ENCODE data around the gene TUBA8. TPM values are rescaled to one million over a fixed set of nuclear protein-coding genes. Genes with fewer than 3 reads are reported as not detected.

Gene TUBA8
- total RNA-seq, 1 experiment from 2014 or later, result 2.6 TPM

DNA sequence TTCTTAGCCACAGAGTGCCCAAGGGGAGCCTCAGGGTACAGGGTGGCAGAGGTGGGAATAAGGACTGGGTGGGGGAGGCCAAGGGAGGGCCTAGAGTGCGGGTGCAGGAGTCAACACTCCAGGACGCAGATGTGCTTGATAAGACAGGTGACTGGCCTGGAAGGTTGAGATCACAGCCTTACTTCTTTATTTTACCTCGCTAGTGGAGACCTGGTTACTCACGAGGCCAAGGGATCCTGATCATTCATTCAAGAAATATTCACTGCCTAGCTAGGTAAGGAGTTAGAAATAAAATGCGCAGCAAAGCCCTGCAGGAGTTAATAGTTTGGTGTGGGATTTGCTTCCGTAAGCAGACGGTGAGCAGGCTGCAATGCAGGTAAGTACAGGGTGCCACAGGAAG, 46.0 kb upstream of the TUBA8 start:
- Mint-ChIP-seq H3K4me3 (ENCODE audit: low read depth, unreplicated experiment) (no peak overlapping the region), H3K27me3 (ENCODE audit: unreplicated experiment) (no peaks in the 10 kb centered on the region), H3K36me3 (ENCODE audit: insufficient read depth, unreplicated experiment) (no peaks in the 10 kb centered on the region), H3K27ac (ENCODE audit: unreplicated experiment) (no peak overlapping the region), H3K4me1 (ENCODE audit: low read depth, unreplicated experiment) (peaks cover 52% of the 10 kb centered on the region), H3K9me3 (ENCODE audit: low read depth, unreplicated experiment) (no peaks in the 10 kb centered on the region)
- BruUV-seq (replicated peaks), result no TSS peak
- intact Hi-C loops (cut with micrococcal nuclease; ENCODE audit: unreplicated experiment), result loop anchor here (5.0 kb wide), 1 partner anchor 62 kb away; no protein-coding TSS in a partner anchor
- CTCF ChIA-PET, result interaction anchor here (1.6 kb wide), 1 partner anchor 11 kb away, joined by 7 read pairs; no protein-coding TSS in a partner anchor
- no peak for DNase-seq
- TF ChIP-seq, protein P1, sequence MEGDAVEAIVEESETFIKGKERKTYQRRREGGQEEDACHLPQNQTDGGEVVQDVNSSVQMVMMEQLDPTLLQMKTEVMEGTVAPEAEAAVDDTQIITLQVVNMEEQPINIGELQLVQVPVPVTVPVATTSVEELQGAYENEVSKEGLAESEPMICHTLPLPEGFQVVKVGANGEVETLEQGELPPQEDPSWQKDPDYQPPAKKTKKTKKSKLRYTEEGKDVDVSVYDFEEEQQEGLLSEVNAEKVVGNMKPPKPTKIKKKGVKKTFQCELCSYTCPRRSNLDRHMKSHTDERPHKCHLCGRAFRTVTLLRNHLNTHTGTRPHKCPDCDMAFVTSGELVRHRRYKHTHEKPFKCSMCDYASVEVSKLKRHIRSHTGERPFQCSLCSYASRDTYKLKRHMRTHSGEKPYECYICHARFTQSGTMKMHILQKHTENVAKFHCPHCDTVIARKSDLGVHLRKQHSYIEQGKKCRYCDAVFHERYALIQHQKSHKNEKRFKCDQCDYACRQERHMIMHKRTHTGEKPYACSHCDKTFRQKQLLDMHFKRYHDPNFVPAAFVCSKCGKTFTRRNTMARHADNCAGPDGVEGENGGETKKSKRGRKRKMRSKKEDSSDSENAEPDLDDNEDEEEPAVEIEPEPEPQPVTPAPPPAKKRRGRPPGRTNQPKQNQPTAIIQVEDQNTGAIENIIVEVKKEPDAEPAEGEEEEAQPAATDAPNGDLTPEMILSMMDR (IDR thresholded peaks at IDR 0.05; ENCODE audit: unreplicated experiment), result no peak

DNA sequence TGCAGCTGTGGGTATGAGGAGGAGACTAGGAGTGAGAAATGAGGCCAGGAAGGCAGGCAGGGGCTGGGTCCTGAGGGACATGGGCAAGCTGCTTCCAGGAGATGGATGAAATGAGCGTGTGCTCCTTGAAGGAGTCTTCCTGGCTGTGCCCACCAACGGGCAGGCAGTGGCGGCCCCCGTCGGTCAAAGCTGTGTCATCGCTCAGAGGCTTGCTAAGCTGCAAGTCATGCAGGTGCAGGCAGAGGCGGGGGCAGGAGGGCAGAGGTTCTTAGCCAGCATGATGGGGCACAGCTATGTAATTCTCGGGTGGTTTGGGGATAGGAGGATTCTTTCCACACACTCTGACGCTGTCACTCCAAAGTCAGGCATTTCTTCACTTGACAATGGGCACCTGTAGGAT, 45.4 kb upstream of the TUBA8 start:
- CTCF ChIA-PET, result interaction anchor here (1.1 to 1.6 kb wide), 2 partner anchors 11 to 34 kb away, joined by 5 to 7 read pairs; no protein-coding TSS in a partner anchor
- no peaks in the 10 kb centered on the region for H3K36me3 Mint-ChIP-seq (ENCODE audit: insufficient read depth, unreplicated experiment)
- H3K4me3 Mint-ChIP-seq (ENCODE audit: low read depth, unreplicated experiment), result no peak overlapping the region
- H3K4me1 Mint-ChIP-seq (ENCODE audit: low read depth, unreplicated experiment), result peaks cover 51% of the 10 kb centered on the region
- intact Hi-C loops (cut with micrococcal nuclease; ENCODE audit: unreplicated experiment), result no loop called here
- no peaks in the 10 kb centered on the region for H3K27me3 Mint-ChIP-seq (ENCODE audit: unreplicated experiment)
- peak; percentile 33 for DNase-seq
- no peak overlapping the region for H3K27ac Mint-ChIP-seq (ENCODE audit: unreplicated experiment)
- no TSS peak for BruUV-seq (replicated peaks)
- TF ChIP-seq, protein P1 (IDR thresholded peaks at IDR 0.05; ENCODE audit: unreplicated experiment), result no peak
- no peaks in the 10 kb centered on the region for H3K9me3 Mint-ChIP-seq (ENCODE audit: low read depth, unreplicated experiment)

DNA sequence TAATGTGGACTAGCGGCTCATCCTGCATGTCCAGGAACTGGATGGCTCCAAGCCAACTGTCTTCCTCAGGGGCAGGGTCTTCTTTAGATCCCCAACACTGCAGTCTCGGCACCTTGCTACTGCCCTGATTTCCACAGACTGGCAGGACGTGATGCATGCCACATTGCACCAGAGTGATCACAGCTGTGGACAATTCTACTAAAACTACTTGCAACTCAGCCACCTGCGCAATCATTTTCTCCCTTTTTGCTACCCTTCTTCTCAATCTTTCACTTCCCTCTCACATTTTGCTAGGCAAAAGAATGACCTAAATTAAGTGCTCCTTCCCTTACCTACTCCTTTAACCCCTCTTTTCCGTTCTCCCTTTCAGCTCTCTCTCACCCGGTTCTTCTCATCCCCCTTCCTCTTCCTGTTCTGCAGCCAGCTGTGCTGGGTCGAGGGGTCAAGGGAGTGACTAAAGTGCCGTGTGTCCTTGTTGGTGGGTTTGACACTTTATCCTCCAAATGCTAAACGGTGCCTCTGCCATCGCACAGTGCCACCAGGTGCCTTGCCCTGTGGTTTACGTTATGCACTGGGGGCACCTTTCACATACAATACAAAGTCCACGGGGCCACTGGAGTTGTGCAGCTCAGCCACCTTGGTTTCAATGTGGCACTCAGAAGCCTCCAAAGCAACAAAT, 44.3 kb upstream of the TUBA8 start:
- TF ChIP-seq, protein P1 (IDR thresholded peaks at IDR 0.05; ENCODE audit: unreplicated experiment), result no peak
- CTCF ChIA-PET, result interaction anchor here (1.1 kb wide), 1 partner anchor 35 kb away, joined by 5 read pairs; no protein-coding TSS in a partner anchor

DNA sequence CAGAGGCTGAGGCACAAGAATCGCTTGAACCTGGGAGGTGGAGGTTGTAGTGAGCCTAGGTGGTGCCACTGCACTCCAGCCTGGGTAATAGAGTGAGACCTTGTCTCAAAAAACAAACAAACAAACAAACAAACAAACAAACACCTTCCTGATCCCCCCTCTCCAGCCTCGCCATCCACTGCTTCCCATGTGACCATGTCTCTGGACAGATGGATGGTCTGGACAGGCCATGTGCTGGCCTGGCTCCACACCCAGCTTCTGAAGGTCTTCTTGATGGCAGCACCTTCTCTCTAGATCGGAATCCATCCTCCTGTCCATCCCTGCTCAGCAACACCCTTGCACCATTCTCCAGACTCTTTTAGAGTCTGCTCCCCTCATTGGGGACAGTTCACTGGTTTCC, 43.5 kb upstream of the TUBA8 start:
- TF ChIP-seq, protein P1 (IDR thresholded peaks at IDR 0.05; ENCODE audit: unreplicated experiment), result no peak
- Mint-ChIP-seq H3K27me3 (ENCODE audit: unreplicated experiment) (no peaks in the 10 kb centered on the region), H3K36me3 (ENCODE audit: insufficient read depth, unreplicated experiment) (no peaks in the 10 kb centered on the region), H3K4me1 (ENCODE audit: low read depth, unreplicated experiment) (peaks cover 60% of the 10 kb centered on the region), H3K4me3 (ENCODE audit: low read depth, unreplicated experiment) (no peak overlapping the region), H3K9me3 (ENCODE audit: low read depth, unreplicated experiment) (no peaks in the 10 kb centered on the region), H3K27ac (ENCODE audit: unreplicated experiment) (no peak overlapping the region)
- CTCF ChIA-PET, result no interaction called here
- intact Hi-C loops (cut with micrococcal nuclease; ENCODE audit: unreplicated experiment), result no loop called here
- DNase-seq, result no peak
- no TSS peak for BruUV-seq (replicated peaks)

More for the DNA sequence above, 44.3 kb upstream of the TUBA8 start:
- Mint-ChIP-seq H3K27me3 (ENCODE audit: unreplicated experiment) (no peaks in the 10 kb centered on the region), H3K9me3 (ENCODE audit: low read depth, unreplicated experiment) (no peaks in the 10 kb centered on the region), H3K36me3 (ENCODE audit: insufficient read depth, unreplicated experiment) (no peaks in the 10 kb centered on the region), H3K4me3 (ENCODE audit: low read depth, unreplicated experiment) (no peak overlapping the region), H3K27ac (ENCODE audit: unreplicated experiment) (no peak overlapping the region), H3K4me1 (ENCODE audit: low read depth, unreplicated experiment) (peaks cover 54% of the 10 kb centered on the region)
- intact Hi-C loops (cut with micrococcal nuclease; ENCODE audit: unreplicated experiment), result no loop called here
- DNase-seq, result no peak
- no TSS peak for BruUV-seq (replicated peaks)

Measured in Calu3 (cell line).